Measurements from ENCODE around the gene COQ10A.
A peak's percentile ranks its signal among the peaks of the same experiment; 100 is the strongest.

COQ10A gene

DNA sequence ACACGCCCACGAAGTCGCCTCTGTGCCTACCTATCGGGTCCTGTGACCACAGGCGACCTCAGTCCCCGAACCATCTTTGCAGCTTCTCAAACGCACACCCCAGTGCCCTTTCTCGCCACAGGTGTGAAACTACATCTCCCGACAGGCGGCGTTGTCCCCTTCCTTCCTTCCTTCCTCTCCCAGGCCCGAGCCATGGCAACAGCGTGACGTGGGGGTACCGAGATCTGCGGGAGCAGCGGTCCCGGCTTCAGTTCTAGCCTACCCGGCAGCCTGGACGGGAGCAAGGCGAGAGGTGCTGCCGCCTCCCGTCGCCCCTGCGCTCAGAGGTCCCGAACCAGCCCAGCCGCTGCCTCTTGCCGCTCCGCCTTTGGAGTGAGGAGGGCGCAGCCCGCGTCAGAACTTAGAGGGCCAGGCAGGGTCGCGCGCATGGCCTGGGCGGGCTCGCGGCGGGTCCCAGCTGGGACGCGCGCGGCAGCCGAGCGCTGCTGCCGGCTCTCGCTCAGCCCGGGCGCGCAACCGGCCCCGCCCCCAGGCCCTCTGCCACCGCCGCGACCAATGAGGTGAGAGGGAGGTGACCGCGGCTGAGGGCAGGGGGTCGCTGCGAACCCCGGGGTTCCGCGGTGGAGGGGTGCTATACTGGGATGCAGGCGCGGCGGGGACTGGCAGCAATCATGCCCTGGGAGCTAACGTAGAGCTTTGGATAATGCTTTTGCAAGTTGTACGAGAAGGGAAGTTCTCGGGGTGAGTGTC lies at the start of gene COQ10A:
TSS of gene COQ10A (plus strand) at position 250 of the 750 bp plus-strand sequence. CDS start at position 427, 177 bp downstream.
- DNase-seq = peak; percentile 88 to 89

GRCh38 chr12:56219840-56220239 lies 46.9 kb upstream of the COQ10A start:
- no peak for DNase-seq

GRCh38 chr12:56220611-56221231 lies 46.0 kb upstream of the COQ10A start:
- no peak for DNase-seq

DNA sequence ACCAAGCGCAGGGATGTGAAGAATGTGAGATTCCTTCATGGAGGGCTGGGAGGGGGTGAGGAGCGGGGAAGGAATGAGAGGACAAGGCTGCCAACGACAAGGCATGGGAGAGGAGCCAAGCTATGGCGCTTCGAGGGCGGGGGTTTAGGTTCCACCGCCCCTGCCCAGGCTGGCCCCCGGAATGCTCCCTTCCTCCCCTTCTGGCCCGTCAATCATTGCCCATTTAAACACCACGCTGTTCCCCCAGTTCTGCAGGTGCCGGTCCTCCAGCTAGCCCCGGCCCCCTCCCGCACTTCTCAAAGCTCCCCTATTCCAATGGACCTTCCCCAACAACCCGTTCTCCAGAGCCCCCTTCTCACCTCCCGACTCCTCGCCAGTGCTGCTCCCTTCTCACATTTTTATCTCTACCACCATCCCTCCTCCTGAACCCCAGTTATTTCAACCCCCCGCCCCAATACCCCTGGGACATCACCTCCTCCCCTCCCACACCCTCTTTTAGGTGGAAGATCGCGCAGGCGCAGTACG lies 45.4 kb upstream of the COQ10A start:
- no peak for DNase-seq

DNA sequence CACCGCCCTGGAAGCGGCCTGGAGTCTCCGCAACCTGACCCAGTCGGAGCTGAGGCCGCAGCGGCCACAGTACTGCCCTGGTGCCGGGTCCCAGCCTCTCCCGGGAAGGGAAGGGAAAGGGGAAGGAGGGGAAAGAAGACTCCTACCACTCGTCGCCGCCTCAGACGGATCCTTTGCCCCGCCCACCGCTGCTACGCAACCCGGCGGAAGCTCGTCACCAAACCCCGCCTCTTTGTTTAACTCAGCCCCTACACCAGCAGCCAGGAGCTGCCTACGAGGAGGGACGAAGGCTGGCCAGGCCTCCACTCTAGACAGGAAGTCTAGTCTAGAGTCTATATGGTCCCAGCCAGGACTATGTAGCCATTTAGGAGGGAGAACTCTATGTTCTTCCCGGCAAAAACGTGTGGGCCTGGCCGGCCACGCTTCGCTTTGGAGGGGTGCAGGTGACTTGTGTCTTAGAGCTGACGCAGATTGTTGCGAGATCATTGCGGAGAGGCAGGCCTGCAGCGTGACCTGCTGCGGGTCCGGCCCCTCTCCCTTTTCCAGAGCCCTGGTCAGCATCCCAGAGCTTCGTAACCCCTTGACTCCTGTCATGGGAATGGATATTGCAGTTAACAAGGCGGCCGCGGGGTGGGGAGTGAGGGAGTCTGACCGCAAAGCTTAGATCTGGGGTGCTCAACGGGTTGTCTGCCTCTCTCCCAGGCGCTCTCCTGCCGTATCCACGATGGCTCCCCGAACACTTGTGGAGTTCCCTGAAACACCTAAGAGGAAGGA lies 44.8 kb upstream of the COQ10A start, which contains the start of gene RNF41:
TSS of gene RNF41 (minus strand) at position 166 of the 774 bp plus-strand sequence. CDS start 7,875 bp downstream, outside the sequence.
- DNase-seq = peak; percentile 91 to 94

DNA sequence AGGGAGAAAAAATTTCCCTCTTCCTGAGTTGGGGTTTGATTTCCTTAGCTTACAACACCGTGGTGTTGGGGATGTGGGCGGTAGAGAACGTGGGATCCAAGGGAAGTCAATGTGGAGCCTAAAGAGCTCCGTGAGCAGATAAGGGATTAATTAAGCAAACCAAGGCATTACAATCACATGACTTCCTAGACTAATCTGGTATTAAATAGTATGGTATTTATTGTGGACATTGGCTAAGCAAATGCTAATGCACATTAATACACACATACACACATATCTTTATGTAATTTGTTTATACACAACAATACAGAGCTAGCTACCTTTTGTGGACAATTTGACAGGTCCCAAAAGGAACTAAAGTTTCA lies 44.2 kb upstream of the COQ10A start:
- DNase-seq = no peak

DNA sequence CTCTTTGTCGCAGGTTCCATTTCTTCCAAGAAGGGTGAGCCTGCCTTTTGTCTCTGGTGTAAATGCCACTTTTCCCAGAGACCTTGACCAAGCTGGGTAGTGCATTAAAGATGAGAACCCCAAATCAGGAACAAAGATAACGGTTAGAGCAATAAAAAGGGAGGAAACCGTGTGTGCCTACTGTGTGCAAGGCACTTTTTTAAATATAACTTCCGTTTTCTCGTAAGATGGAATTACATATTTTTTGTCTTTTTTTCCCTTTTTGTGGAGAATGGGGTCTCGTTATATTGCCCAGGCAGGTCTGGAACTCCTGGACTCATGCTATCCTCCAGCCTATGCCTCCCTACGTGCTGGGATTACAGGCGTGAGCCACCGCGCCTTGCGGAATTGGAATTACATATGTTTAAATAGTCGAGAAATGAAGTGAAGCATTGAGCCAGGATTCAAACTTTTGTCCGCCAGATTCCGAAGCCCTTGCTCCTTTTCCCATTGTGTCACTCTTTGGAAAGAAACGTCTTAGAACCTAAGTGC lies 43.1 kb upstream of the COQ10A start:
- DNase-seq = no peak

- DNase-seq = peak; percentile 96 to 97
Measured at GRCh38 chr12:56224102-56224701, 42.5 kb upstream of the COQ10A start, which contains the start of gene NABP2. Gene NABP2, plus strand, starts transcription at chr12:56224342. Its CDS starts 515 bp downstream, at chr12:56224857.

DNA sequence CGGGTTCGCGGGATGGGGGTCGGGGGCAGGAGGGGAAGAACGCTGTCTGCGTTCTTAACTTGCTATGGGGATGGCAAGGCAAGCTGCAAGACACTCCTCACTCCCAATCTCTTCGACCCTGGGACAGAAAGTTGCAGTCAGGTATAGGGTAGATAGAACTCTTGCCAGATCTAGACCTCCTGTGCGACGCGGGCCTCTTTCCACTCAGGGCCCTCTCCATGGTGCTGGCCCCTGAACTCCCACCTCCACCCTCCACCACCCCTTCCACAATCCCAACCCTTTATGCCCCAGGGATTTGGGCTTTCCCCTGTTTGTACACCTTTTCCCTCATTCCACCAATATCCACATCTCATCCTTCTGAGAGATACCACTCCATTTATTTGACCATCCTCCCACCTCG lies 41.8 kb upstream of the COQ10A start:
- DNase-seq = no peak

GRCh38 chr12:56229082-56229481 lies 37.7 kb upstream of the COQ10A start:
- DNase-seq = no peak

GRCh38 chr12:56229916-56230431 lies 36.8 kb upstream of the COQ10A start, which contains the start of gene SLC39A5:
Gene SLC39A5, plus strand, starts transcription at chr12:56230051. Its CDS starts 1,224 bp downstream, at chr12:56231275.
- no peak for DNase-seq

- DNase-seq = no peak
Measured at GRCh38 chr12:56230432-56231183, 36.1 kb upstream of the COQ10A start.

- DNase-seq = no peak
Measured at GRCh38 chr12:56231184-56231582, 35.6 kb upstream of the COQ10A start.

DNA sequence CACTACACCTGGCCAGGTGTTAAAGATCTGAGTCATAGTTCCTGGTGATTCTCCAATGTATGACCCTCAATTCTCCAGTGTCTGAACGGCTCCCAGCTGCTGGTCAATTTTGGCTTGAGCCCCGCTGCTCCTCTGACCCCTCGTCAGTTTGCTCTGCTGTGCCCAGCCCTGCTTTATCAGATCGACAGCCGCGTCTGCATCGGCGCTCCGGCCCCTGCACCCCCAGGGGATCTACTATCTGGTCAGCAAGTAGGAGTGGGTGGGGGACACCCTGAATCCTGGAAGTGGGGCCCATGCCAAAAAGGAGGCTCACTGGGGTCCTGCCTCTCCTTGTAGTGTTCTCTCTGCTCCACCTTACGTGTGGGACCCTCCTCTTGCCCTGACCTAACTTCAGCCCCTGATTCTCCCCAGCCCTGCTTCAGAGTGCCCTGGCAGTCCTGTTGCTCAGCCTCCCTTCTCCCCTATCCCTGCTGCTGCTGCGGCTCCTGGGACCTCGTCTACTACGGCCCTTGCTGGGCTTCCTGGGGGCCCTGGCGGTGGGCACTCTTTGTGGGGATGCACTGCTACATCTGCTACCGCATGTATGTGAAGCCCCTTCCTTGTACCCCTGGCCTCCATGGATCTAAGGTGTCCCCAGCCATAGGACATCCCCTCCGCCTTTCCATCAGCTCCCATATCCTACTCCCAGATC lies 31.9 kb upstream of the COQ10A start:
- DNase-seq = no peak

DNA sequence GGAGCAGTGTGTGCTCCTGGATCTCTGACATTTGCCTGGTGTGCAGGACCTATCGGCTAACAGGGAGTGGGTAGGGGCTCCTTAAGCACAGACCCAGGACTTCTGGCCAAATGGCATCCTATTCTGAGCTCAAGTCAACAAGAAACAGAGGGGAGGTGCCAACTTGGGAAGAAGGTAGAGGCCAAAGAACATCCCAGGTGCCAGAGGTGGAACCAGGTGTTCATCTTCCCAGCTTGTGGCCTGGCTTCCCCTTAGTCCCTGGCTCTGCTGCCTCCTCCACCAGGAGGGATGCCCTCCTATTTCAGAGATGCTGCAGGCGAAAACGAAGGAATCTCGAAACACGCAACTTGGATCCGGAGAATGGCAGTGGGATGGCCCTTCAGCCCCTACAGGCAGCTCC lies 30.7 kb upstream of the COQ10A start:
- no peak for DNase-seq

- DNase-seq = no peak
Measured at GRCh38 chr12:56236985-56237384, 29.8 kb upstream of the COQ10A start.

DNA sequence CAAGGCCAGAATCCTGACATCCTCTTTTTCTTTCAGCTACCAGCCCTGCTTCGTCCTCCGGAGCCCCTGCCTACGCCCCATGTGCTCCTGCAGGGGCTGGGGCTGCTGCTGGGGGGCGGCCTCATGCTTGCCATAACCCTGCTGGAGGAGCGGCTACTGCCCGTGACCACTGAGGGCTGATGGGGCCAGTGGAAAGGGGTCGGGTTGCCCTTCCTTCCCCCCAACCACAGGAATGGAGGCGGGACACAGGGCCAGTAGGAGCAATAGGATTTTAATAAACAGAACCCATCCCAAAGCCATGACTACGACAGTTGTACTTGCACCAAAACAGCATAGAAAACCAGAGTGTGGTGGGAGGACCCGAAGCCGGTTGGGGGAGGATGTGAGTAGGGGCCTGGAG lies 29.2 kb upstream of the COQ10A start:
- no peak for DNase-seq

DNA sequence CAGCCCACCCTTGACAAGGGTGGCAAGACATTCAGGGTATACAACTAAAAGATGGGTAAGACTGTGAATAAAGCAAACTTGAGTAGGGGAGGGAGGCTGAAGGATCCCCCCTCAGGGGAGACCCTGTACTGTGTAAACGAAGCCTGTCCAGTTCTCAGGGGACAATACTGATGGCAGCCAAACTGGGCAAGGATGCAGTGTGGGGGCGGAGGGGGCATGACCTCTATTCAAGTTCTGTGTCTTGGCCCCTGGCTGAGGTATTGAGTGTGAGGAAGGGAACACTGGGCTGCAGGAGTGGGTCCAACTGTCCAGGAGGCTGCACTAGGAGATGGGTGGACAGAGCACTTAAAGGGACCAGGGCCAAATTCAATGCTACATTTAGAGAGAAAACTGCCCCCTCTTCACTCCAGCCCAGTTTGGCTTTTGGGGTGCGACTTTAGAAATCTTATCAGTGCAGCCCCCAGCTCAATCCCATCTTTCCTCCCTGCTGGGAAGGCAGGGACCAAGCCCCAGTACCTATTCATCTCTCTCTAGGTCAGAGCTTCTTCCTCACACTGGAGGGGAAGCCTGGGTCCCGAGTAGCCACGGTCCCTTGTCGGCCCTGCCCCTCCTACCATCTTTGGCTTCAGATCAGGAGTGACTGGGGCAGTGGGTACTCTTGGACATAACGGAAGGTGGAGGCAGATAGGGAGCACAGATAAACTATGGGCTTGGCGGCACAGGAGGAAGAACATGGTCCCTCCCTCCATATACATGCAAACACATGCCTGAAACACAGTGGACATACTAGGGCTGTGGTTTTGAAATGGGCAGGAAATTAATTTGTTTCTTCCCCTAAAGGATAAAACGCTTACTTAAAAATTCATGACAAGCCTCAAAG lies 25.1 kb upstream of the COQ10A start:
- DNase-seq = no peak

- no peak for DNase-seq
Measured at GRCh38 chr12:56242986-56243385, 23.8 kb upstream of the COQ10A start.

- DNase-seq = no peak
Measured at GRCh38 chr12:56243731-56244181, 23.0 kb upstream of the COQ10A start.
